Chondrocyte (in vitro differentiated cells): Measurements from ENCODE around the gene TMEM132C. TPM values are rescaled to one million over a fixed set of nuclear protein-coding genes. Genes with fewer than 3 reads are reported as not detected.

Experiments
- DNase-seq: peaks from one replicate; pipeline ENCODE4 v3.0.0; 2021; ENCODE audit warnings: mixed read lengths, low spot score
- H3K27ac Mint-ChIP-seq: one replicate; pipeline ENCODE4 v1.8.0; 2021; ENCODE audit warnings: mild to moderate bottlenecking, moderate library complexity, mixed read lengths; ENCODE audit not compliant: unreplicated experiment
- H3K27me3 Mint-ChIP-seq: 2 replicates; pipeline ENCODE4 v1.8.0; 2021; ENCODE audit warnings: low read depth, mixed read lengths
- H3K36me3 Mint-ChIP-seq: 2 replicates; pipeline ENCODE4 v1.8.0; 2021; ENCODE audit warnings: low read depth, mixed read lengths
- H3K4me1 Mint-ChIP-seq: 2 replicates; pipeline ENCODE4 v1.8.0; 2021; ENCODE audit warnings: low read depth, mild to moderate bottlenecking, mixed read lengths
- H3K4me3 Mint-ChIP-seq: one replicate; pipeline ENCODE4 v1.8.0; 2021; ENCODE audit warnings: mild to moderate bottlenecking, moderate library complexity, mixed read lengths; ENCODE audit not compliant: unreplicated experiment
- H3K9me3 Mint-ChIP-seq: 2 replicates; pipeline ENCODE4 v1.8.0; 2021; ENCODE audit warnings: low read depth, mixed read lengths
- CTCF ChIP-seq: fragments of 200-600 bp; sonication (generic); IDR thresholded peaks from 2 replicates; pipeline ENCODE4 v1.5.0; 2021; ENCODE audit warnings: antibody characterized with exemption, mild to moderate bottlenecking, moderate library complexity
- total RNA-seq: library from RNA; stranded (reverse); gene quantifications from 3 replicates; pipeline ENCODE4 v1.2.1, GENCODE V29; 2021

The TMEM132C gene
- total RNA-seq, 1 donor from 2014 or later, result not detected

- DNase-seq, result no peak
- H3K4me3 Mint-ChIP-seq, result no peak overlapping the region
- TF ChIP-seq CTCF, result no peak
- no peak overlapping the region for H3K27ac Mint-ChIP-seq
- H3K9me3 Mint-ChIP-seq, result peaks cover 14% of the 10 kb centered on the region
- no peaks in the 10 kb centered on the region for H3K4me1 Mint-ChIP-seq
- no peaks in the 10 kb centered on the region for H3K36me3 Mint-ChIP-seq
- H3K27me3 Mint-ChIP-seq, result peaks cover 2% of the 10 kb centered on the region
Measured at GRCh38 chr12:128450810-128451209, 183.8 kb downstream of the TMEM132C start.

GRCh38 chr12:128455851-128456250 lies 188.9 kb downstream of the TMEM132C start:
- DNase-seq, result no peak
- H3K9me3 Mint-ChIP-seq, result peaks cover 21% of the 10 kb centered on the region
- H3K4me3 Mint-ChIP-seq, result no peak overlapping the region
- no peak for TF ChIP-seq CTCF
- H3K27me3 Mint-ChIP-seq, result peaks cover 2% of the 10 kb centered on the region
- no peak overlapping the region for H3K27ac Mint-ChIP-seq
- H3K4me1 Mint-ChIP-seq, result no peaks in the 10 kb centered on the region
- no peaks in the 10 kb centered on the region for H3K36me3 Mint-ChIP-seq

- no peaks in the 10 kb centered on the region for H3K36me3 Mint-ChIP-seq
- H3K27ac Mint-ChIP-seq, result no peak overlapping the region
- no peak for DNase-seq
- peaks cover 21% of the 10 kb centered on the region for H3K9me3 Mint-ChIP-seq
- H3K27me3 Mint-ChIP-seq, result peaks cover 2% of the 10 kb centered on the region
- no peak overlapping the region for H3K4me3 Mint-ChIP-seq
- no peak for TF ChIP-seq CTCF
- no peaks in the 10 kb centered on the region for H3K4me1 Mint-ChIP-seq
Measured at GRCh38 chr12:128456922-128457321, 190.0 kb downstream of the TMEM132C start.

GRCh38 chr12:128458301-128458974 lies 191.5 kb downstream of the TMEM132C start:
- Mint-ChIP-seq H3K27ac (no peak overlapping the region), H3K4me3 (no peak overlapping the region), H3K4me1 (no peaks in the 10 kb centered on the region), H3K36me3 (no peaks in the 10 kb centered on the region), H3K27me3 (peaks cover 2% of the 10 kb centered on the region), H3K9me3 (peaks cover 21% of the 10 kb centered on the region)
- no peak for TF ChIP-seq CTCF
- DNase-seq, result no peak

GRCh38 chr12:128459067-128459466 lies 192.1 kb downstream of the TMEM132C start:
- no peaks in the 10 kb centered on the region for H3K36me3 Mint-ChIP-seq
- no peak for TF ChIP-seq CTCF
- no peak overlapping the region for H3K27ac Mint-ChIP-seq
- peaks cover 2% of the 10 kb centered on the region for H3K27me3 Mint-ChIP-seq
- H3K4me1 Mint-ChIP-seq, result no peaks in the 10 kb centered on the region
- DNase-seq, result no peak
- peaks cover 21% of the 10 kb centered on the region for H3K9me3 Mint-ChIP-seq
- no peak overlapping the region for H3K4me3 Mint-ChIP-seq
